COLO668 (cell line): ENCODE measurements around the gene PPA2.

Source experiments
- DNase-seq: peaks from one replicate; lab custom pipeline; 2025; ENCODE audit not compliant: unreplicated experiment; lab: John Stamatoyannopoulos, UW

Gene PPA2

GRCh38 chr4:105327222-105327621, 146.6 kb downstream of the PPA2 start:
- DNase-seq = no peak
